DND-41 (cell line): ENCODE data around the gene KLHL28.
"Not testable (repeated sequence)": the region's sequence is repeated elsewhere in the genome, so short reads cannot be mapped to it uniquely, and the experiment has no call there.

Source experiments
- EZH2 ChIP-seq: IDR thresholded peaks from 3 replicates; pipeline ENCODE4 v1.6.1; 2012; ENCODE audit warnings: borderline replicate concordance, low read depth, mild to moderate bottlenecking, moderate library complexity, low read length, inconsistent platforms; ENCODE audit not compliant: severe bottlenecking
- TF ChIP-seq, protein P1 (sequence below): IDR thresholded peaks from 2 replicates; pipeline ENCODE4 v1.5.1; 2012; ENCODE audit warnings: borderline replicate concordance, low read length, moderate library complexity, mild to moderate bottlenecking; ENCODE audit not compliant: poor library complexity, severe bottlenecking; ENCODE audit errors: extremely low read depth

DNA sequence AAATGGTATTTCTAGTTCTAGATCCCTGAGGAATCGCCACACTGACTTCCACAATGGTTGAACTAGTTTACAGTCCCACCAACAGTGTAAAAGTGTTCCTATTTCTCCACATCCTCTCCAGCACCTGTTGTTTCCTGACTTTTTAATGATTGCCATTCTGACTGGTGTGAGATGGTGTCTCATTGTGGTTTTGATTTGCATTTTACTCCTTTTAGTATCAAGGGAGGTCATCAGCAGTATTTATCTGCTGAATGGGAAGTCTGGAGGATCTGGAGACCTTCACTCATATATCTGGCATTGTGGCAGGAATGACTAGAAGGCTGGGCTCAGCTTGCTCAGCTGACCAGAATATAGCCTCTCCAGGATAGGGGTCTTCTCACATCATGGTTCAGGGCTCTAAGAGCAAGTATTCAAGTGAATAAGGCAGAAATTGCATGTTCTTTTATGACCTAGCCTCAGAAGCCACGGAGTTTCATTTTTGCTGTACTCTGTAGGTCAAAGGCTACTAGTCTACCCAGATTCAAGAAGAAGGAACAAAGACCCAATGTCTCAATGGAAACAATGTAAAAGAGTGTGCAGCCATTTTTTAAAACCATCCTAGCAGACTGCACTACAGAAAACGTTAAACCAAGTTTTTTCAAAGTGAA lies 69.9 kb downstream of the KLHL28 start:
- TF ChIP-seq, protein P1, sequence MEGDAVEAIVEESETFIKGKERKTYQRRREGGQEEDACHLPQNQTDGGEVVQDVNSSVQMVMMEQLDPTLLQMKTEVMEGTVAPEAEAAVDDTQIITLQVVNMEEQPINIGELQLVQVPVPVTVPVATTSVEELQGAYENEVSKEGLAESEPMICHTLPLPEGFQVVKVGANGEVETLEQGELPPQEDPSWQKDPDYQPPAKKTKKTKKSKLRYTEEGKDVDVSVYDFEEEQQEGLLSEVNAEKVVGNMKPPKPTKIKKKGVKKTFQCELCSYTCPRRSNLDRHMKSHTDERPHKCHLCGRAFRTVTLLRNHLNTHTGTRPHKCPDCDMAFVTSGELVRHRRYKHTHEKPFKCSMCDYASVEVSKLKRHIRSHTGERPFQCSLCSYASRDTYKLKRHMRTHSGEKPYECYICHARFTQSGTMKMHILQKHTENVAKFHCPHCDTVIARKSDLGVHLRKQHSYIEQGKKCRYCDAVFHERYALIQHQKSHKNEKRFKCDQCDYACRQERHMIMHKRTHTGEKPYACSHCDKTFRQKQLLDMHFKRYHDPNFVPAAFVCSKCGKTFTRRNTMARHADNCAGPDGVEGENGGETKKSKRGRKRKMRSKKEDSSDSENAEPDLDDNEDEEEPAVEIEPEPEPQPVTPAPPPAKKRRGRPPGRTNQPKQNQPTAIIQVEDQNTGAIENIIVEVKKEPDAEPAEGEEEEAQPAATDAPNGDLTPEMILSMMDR, result not testable (repeated sequence)
- not testable (repeated sequence) for TF ChIP-seq EZH2
